Astrocyte (in vitro differentiated cells and primary cell): Measurements from ENCODE around the gene GRIK3. TPM values are rescaled to one million over a fixed set of nuclear protein-coding genes. Genes with fewer than 3 reads are reported as not detected.
"Not testable (repeated sequence)": the region's sequence is repeated elsewhere in the genome, so short reads cannot be mapped to it uniquely, and the experiment has no call there.

Source experiments
- DNase-seq: peaks from one replicate; pipeline ENCODE4 v3.0.0-alpha.2; 2010; ENCODE audit warnings: low read depth
- FAIRE-seq: peaks from 2 replicates; lab custom pipeline; 2011; peaks lifted over from hg19 to GRCh38; lab: Jason Lieb, UNC
- H2AFZ ChIP-seq: 2 replicates; pipeline ENCODE4 v1.6.0; 2012; ENCODE audit warnings: low read depth, low read length, inconsistent platforms
- H3K27ac ChIP-seq: 2 replicates; pipeline ENCODE4 v1.5.1; 2011; ENCODE audit warnings: low read depth, low read length, inconsistent platforms
- H3K27me3 ChIP-seq: 2 replicates; pipeline ENCODE4 v1.6.0; 2011; ENCODE audit warnings: low read length, inconsistent platforms; ENCODE audit not compliant: insufficient read depth
- H3K36me3 ChIP-seq: 2 replicates; pipeline ENCODE4 v1.5.1; 2011; ENCODE audit warnings: low read length, inconsistent platforms; ENCODE audit not compliant: insufficient read depth
- H3K4me1 ChIP-seq: 2 replicates; pipeline ENCODE4 v1.5.1; 2011; ENCODE audit warnings: low read length, inconsistent platforms; ENCODE audit not compliant: insufficient read depth
- H3K4me2 ChIP-seq: 2 replicates; pipeline ENCODE4 v1.6.0; 2012; ENCODE audit warnings: low read length, inconsistent platforms
- H3K4me3 ChIP-seq: 2 replicates; pipeline ENCODE4 v1.5.1; 2011; ENCODE audit warnings: low read depth, mild to moderate bottlenecking, low read length, inconsistent platforms; ENCODE audit not compliant: insufficient read depth
- H3K79me2 ChIP-seq: 2 replicates; pipeline ENCODE4 v1.6.0; 2012; ENCODE audit warnings: mild to moderate bottlenecking, low read length, inconsistent platforms; ENCODE audit not compliant: insufficient read depth
- H3K9ac ChIP-seq: 2 replicates; pipeline ENCODE4 v1.6.0; 2012; ENCODE audit warnings: mild to moderate bottlenecking, low read length, inconsistent platforms
- H3K9me3 ChIP-seq: 2 replicates; pipeline ENCODE4 v1.5.1; 2012; ENCODE audit warnings: low read depth, mild to moderate bottlenecking, low read length, inconsistent platforms; ENCODE audit not compliant: insufficient read depth
- H4K20me1 ChIP-seq: 2 replicates; pipeline ENCODE4 v1.6.0; 2012; ENCODE audit warnings: low read length, inconsistent platforms; ENCODE audit not compliant: insufficient read depth
- H3K27ac Mint-ChIP-seq: one replicate; pipeline ENCODE4 v1.8.0; 2021; ENCODE audit warnings: mild to moderate bottlenecking, mixed read lengths; ENCODE audit not compliant: unreplicated experiment
- H3K27me3 Mint-ChIP-seq: one replicate; pipeline ENCODE4 v1.8.0; 2021; ENCODE audit warnings: low read depth, mixed read lengths; ENCODE audit not compliant: unreplicated experiment
- H3K36me3 Mint-ChIP-seq: one replicate; pipeline ENCODE4 v1.8.0; 2021; ENCODE audit warnings: low read depth, mixed read lengths; ENCODE audit not compliant: unreplicated experiment
- H3K4me1 Mint-ChIP-seq: one replicate; pipeline ENCODE4 v1.8.0; 2021; ENCODE audit warnings: low read depth, mixed read lengths; ENCODE audit not compliant: unreplicated experiment
- H3K4me3 Mint-ChIP-seq: one replicate; pipeline ENCODE4 v1.8.0; 2021; ENCODE audit warnings: mild to moderate bottlenecking, moderate library complexity, mixed read lengths; ENCODE audit not compliant: unreplicated experiment
- H3K9me3 Mint-ChIP-seq: one replicate; pipeline ENCODE4 v1.8.0; 2021; ENCODE audit warnings: mild to moderate bottlenecking, mixed read lengths; ENCODE audit not compliant: unreplicated experiment
- CTCF ChIP-seq: IDR thresholded peaks from 2 replicates; pipeline ENCODE4 v1.5.1; 2011; ENCODE audit warnings: low read depth, mild to moderate bottlenecking, inconsistent platforms, low read length, moderate library complexity; ENCODE audit not compliant: insufficient read depth
- EZH2 ChIP-seq: IDR thresholded peaks from 2 replicates; pipeline ENCODE4 v1.6.1; 2012; ENCODE audit warnings: mild to moderate bottlenecking, low read length, inconsistent platforms; ENCODE audit not compliant: insufficient read depth
- total RNA-seq: library from RNA; stranded (reverse); gene quantifications from 2 replicates; pipeline ENCODE4 v1.2.1, GENCODE V29; 2021

Gene GRIK3
- total RNA-seq, 1 donor from 2014 or later: 0.16 TPM

DNA sequence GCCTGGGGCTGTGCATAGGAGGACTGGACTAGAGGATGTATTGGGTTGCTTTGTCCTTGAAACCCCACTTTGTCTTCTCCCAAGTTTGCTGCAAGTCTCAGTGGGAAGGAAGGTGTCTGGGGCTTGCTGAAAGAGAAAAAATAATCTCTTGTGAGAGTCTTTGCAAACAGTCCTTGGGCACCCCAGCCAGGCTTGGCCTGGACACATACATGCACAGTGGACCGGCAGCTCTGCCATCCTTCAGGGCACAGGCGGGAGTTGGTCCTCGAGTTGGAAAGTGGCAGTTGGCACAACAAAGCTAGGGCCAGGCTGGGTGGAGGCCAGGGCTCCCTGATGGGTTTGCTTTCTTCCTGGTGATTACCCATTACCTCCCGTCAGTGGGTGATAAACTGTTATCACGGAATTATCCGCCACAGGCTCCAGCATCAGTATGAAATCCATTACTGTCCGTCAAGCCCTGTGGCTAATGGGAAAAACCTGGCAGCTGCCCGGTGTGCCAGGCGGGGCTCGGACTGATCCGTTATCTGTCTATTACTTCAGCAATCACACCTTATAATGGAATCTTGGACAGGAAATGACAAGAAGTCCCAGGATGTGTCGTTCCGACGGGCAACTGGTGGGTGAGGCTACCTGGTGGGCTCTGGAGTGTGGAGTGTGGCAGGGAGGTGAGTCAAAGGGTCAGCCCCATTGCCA, 265.7 kb downstream of the GRIK3 start:
- H3K4me1 ChIP-seq: no peaks in the 10 kb centered on the region
- H3K9me3 ChIP-seq: no peaks in the 10 kb centered on the region
- H3K27me3 Mint-ChIP-seq: peaks cover 58% of the 10 kb centered on the region
- no peaks in the 10 kb centered on the region for H3K9me3 Mint-ChIP-seq
- no peaks in the 10 kb centered on the region for H3K27me3 ChIP-seq
- H3K27ac ChIP-seq: no peak overlapping the region
- no peaks in the 10 kb centered on the region for H3K4me1 Mint-ChIP-seq
- H3K27ac Mint-ChIP-seq: no peak overlapping the region
- H4K20me1 ChIP-seq: no peaks in the 10 kb centered on the region
- H3K4me3 Mint-ChIP-seq: no peak overlapping the region
- no peak overlapping the region for H3K4me2 ChIP-seq
- H3K36me3 Mint-ChIP-seq: no peaks in the 10 kb centered on the region
- H2AFZ ChIP-seq: no peak overlapping the region
- no peak overlapping the region for H3K4me3 ChIP-seq
- FAIRE-seq: no peak
- no peak for DNase-seq
- H3K79me2 ChIP-seq: no peaks in the 10 kb centered on the region
- H3K36me3 ChIP-seq: no peaks in the 10 kb centered on the region
- H3K9ac ChIP-seq: no peak overlapping the region
- no peak for TF ChIP-seq CTCF
- TF ChIP-seq EZH2: no peak

DNA sequence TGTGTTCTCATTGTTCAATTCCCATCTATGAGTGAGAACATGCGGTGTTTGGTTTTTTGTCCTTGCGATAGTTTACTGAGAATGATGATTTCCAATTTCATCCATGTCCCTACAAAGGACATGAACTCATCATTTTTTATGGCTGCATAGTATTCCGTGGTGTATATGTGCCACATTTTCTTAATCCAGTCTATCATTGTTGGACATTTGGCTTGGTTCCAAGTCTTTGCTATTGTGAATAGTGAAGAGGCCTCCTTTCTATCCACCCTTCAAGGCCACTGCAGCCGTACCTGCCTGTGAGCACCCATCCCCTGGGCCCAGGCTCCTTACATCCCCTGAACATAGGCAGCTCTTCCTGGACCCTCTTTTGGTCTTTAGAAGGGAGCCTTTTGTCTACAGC, 266.9 kb downstream of the GRIK3 start:
- H3K79me2 ChIP-seq, H3K27me3 ChIP-seq, H4K20me1 ChIP-seq, H3K9me3 ChIP-seq, H3K27ac Mint-ChIP-seq, H3K4me3 Mint-ChIP-seq, H3K9ac ChIP-seq, H3K4me2 ChIP-seq, H3K4me1 ChIP-seq, H2AFZ ChIP-seq, H3K9me3 Mint-ChIP-seq, DNase-seq, H3K4me3 ChIP-seq, H3K4me1 Mint-ChIP-seq, FAIRE-seq, H3K36me3 ChIP-seq, H3K36me3 Mint-ChIP-seq, H3K27ac ChIP-seq: not testable (repeated sequence)
- peaks cover 48% of the 10 kb centered on the region for H3K27me3 Mint-ChIP-seq

DNA sequence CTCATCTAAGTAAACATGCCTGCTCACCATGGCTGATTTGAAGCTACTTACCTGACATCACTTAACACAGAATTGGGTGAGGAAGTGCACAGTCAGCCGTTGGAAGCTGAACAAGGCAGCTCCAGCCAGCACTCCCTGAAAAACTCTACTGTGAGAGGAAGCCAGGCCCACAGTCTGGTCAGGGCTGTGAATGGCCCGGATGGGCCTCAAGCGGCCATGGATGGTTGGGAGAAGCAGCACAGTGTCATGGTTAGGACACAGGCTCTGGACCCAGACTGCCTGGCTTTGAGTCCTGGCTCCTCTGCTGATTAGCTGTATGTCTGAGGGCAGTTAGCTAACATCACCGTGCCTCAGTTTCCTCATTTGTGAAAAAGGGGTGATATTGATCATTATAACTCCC, 267.8 kb downstream of the GRIK3 start:
- H3K79me2 ChIP-seq: no peaks in the 10 kb centered on the region
- H4K20me1 ChIP-seq: no peaks in the 10 kb centered on the region
- no peak for FAIRE-seq
- H3K4me1 Mint-ChIP-seq: no peaks in the 10 kb centered on the region
- no peaks in the 10 kb centered on the region for H3K4me1 ChIP-seq
- no peak for DNase-seq
- no peak overlapping the region for H3K27ac Mint-ChIP-seq
- no peak overlapping the region for H3K27ac ChIP-seq
- no peak overlapping the region for H3K4me3 Mint-ChIP-seq
- H3K36me3 ChIP-seq: no peaks in the 10 kb centered on the region
- H3K4me2 ChIP-seq: no peak overlapping the region
- no peaks in the 10 kb centered on the region for H3K36me3 Mint-ChIP-seq
- H3K9me3 Mint-ChIP-seq: no peaks in the 10 kb centered on the region
- H3K27me3 Mint-ChIP-seq: peaks cover 42% of the 10 kb centered on the region
- no peaks in the 10 kb centered on the region for H3K9me3 ChIP-seq
- H3K4me3 ChIP-seq: no peak overlapping the region
- H3K9ac ChIP-seq: no peak overlapping the region
- H3K27me3 ChIP-seq: no peaks in the 10 kb centered on the region
- TF ChIP-seq CTCF: no peak
- TF ChIP-seq EZH2: no peak
- no peak overlapping the region for H2AFZ ChIP-seq
